Keratinocyte (primary cell): ENCODE results near the gene NIN. TPM values are rescaled to one million over a fixed set of nuclear protein-coding genes. Genes with fewer than 3 reads are reported as not detected.
A peak's percentile ranks its signal among the peaks of the same experiment; 100 is the strongest.

Source experiments
- DNase-seq: peaks from one replicate; pipeline ENCODE4 v3.0.0-alpha.2; 2011; ENCODE audit warnings: low read depth, missing footprints, low spot score
- FAIRE-seq: peaks from 2 replicates; lab custom pipeline; 2011; peaks lifted over from hg19 to GRCh38; lab: Jason Lieb, UNC
- H2AFZ ChIP-seq: 2 replicates; pipeline ENCODE4 v1.6.0; 2012; ENCODE audit warnings: low read length, control low read depth, inconsistent platforms; ENCODE audit not compliant: control insufficient read depth
- H3K27ac ChIP-seq: 2 replicates; pipeline ENCODE4 v1.5.1; 2011; ENCODE audit warnings: low read length; ENCODE audit not compliant: control insufficient read depth, insufficient read depth
- H3K27me3 ChIP-seq: 3 replicates; pipeline ENCODE4 v1.6.0; 2011; ENCODE audit warnings: low read length; ENCODE audit not compliant: control insufficient read depth, insufficient read depth; ENCODE audit errors: extremely low read depth
- H3K36me3 ChIP-seq, 2 experiments: 2 replicates in 1 of 2; 3 replicates in 1 of 2; pipeline ENCODE4 v1.5.1; 2011; ENCODE audit warnings: low read length in 2 of 2, mild to moderate bottlenecking in 1 of 2; ENCODE audit not compliant: control insufficient read depth in 2 of 2, insufficient read depth in 2 of 2; ENCODE audit errors: extremely low read depth in 1 of 2
- H3K4me1 ChIP-seq: 3 replicates; pipeline ENCODE4 v1.5.1; 2011; ENCODE audit warnings: low read length; ENCODE audit not compliant: control insufficient read depth, insufficient read depth; ENCODE audit errors: extremely low read depth
- H3K4me2 ChIP-seq: 3 replicates; pipeline ENCODE4 v1.6.0; 2011; ENCODE audit warnings: low read depth, low read length; ENCODE audit not compliant: control insufficient read depth, insufficient read depth; ENCODE audit errors: extremely low read depth
- H3K4me3 ChIP-seq, 3 experiments: fragments of 200-600 bp in 1 of 3; sonication (generic) in 1 of 3; 2 replicates in 2 of 3; 3 replicates in 1 of 3; pipeline ENCODE4 v1.5.1; 2011 to 2016; ENCODE audit warnings: low read length in 3 of 3, mild to moderate bottlenecking in 3 of 3, control low read depth in 2 of 3, inconsistent platforms in 1 of 3, low read depth in 1 of 3, mixed read lengths in 1 of 3, mixed run types in 1 of 3, moderate library complexity in 1 of 3; ENCODE audit not compliant: control insufficient read depth in 2 of 3, insufficient read depth in 2 of 3; ENCODE audit errors: extremely low read depth in 1 of 3
- H3K79me2 ChIP-seq: 2 replicates; pipeline ENCODE4 v1.6.0; 2012; ENCODE audit warnings: low read length; ENCODE audit not compliant: control insufficient read depth, insufficient read depth
- H3K9ac ChIP-seq: 3 replicates; pipeline ENCODE4 v1.6.0; 2011; ENCODE audit warnings: low read length; ENCODE audit not compliant: control insufficient read depth, insufficient read depth; ENCODE audit errors: extremely low read depth
- H3K9me1 ChIP-seq: 3 replicates; pipeline ENCODE4 v1.6.0; 2011; ENCODE audit warnings: low read length; ENCODE audit not compliant: control insufficient read depth, insufficient read depth; ENCODE audit errors: extremely low read depth
- H3K9me3 ChIP-seq: 2 replicates; pipeline ENCODE4 v1.5.1; 2012; ENCODE audit warnings: low read depth, low read length; ENCODE audit not compliant: control insufficient read depth
- H4K20me1 ChIP-seq: 3 replicates; pipeline ENCODE4 v1.6.0; 2011; ENCODE audit warnings: low read length; ENCODE audit not compliant: control insufficient read depth, insufficient read depth; ENCODE audit errors: extremely low read depth
- EZH2 ChIP-seq: IDR thresholded peaks from one replicate; pipeline ENCODE4 v1.6.1; 2012; ENCODE audit warnings: inconsistent platforms, mild to moderate bottlenecking, low read length, moderate library complexity
- dilution Hi-C: fragments of 300-500 bp; cut with MboI; formaldehyde crosslinking; loops from one replicate; pipeline ENCODE4 v1.7.0; 2020; ENCODE audit warnings: low sequenced_read_pairs; ENCODE audit not compliant: extremely low pct_ligation_motif_present
- polyA plus RNA-seq, 5 experiments: library from polyadenylated mRNA; depleted of rRNA in 3 of 5; stranded (reverse) in 3 of 5; stranded (forward) in 1 of 5; unstranded in 1 of 5; fragments of >200 nt; gene quantifications; 1 replicate in 1 of 5; 2 replicates in 3 of 5; 3 replicates in 1 of 5; pipeline versions ENCODE4 v1.2.1 to v1.2.3, GENCODE V29; 2011 to 2012; ENCODE audit warnings: missing spikeins in 2 of 5, low read depth in 1 of 5, low replicate concordance in 1 of 5
- TF ChIP-seq, protein P1 (sequence below), 3 experiments: IDR thresholded peaks in 1 of 3; conservative IDR thresholded peaks in 1 of 3; optimal IDR thresholded peaks in 1 of 3; 2 replicates in 2 of 3; 3 replicates in 1 of 3; pipeline versions ENCODE3 to v1.5.1; 2011; ENCODE audit warnings: low read length in 3 of 3, mild to moderate bottlenecking in 3 of 3, moderate library complexity in 2 of 3, control low read depth in 1 of 3, inconsistent platforms in 1 of 3; ENCODE audit not compliant: insufficient read depth in 2 of 3; ENCODE audit errors: extremely low read depth in 1 of 3

The NIN gene
- polyA plus RNA-seq, 1 donor (not counting 4 experiments of a cell fraction or from before 2014, with no cell fraction given): 15.2 TPM

DNA sequence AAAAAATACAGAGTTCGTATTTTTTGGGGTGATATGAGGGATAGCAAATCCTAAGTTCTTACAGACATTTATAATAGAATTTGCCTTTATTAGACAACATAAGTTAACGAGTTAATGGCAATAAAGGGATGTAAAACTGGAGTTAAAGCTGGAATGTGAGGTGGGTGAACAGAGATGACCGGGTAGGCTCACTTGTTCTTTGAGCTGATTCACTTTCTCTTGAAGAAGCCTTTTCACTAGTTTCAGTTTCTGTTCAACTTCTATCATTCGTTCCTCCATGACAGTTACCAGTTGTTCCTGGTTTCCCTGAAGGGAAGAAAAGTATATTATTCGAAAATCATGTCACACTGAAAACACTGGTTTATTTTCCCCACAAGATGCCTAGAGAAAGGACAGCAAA is 105.2 kb downstream of the NIN start:
- no peak for FAIRE-seq
- peak overlapping the region; percentile 39 for H3K27ac ChIP-seq

DNA sequence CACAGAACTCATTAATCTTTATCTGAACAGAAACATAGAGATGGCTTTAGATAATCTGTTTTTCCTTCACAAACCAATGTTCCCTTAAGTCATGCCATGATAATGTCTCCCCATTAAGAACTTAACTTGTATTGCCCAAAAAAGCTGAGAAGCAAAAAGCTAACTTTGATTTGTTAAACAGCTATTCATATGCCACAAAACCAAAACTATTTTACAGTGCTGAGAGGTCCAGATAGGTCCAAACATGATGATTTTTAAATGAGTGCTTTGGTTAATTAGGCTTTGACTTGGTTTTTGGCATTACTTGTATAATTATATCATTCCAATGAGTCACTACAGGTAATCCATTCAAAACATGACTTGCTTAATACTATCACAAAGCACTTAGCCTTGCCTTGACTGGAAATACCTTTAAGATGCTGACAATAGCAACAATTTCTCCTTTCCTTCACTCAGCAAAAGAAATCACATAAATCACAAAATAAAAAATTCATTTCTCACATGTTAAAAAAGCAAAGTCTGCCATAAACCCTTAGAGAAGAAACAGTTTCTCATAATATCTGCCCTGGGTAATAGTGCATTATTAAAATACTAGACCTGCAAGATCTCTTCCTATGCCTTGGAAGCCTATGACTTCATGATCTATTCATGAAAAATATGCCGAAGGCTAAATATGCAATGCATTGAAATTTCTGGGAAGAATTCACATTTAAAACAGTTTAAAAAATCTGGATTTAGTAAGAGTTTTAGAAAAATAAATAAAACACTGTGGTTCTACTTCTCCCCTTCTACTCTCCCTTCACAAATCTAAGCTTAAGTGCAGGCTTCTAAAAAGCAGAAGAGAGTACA is 110.8 kb downstream of the NIN start:
- H3K9me3 ChIP-seq: no peaks in the 10 kb centered on the region
- H3K79me2 ChIP-seq: no peaks in the 10 kb centered on the region
- no peak overlapping the region for H3K4me3 ChIP-seq
- FAIRE-seq (peak; percentile 72), DNase-seq (no peak)
- dilution Hi-C loops: no loop called here
- H3K4me2 ChIP-seq: peak overlapping the region; percentile 28
- peaks cover 4% of the 10 kb centered on the region in 2 experiments for H3K36me3 ChIP-seq
- peak overlapping the region; percentile 56 for H3K27ac ChIP-seq
- H4K20me1 ChIP-seq: no peaks in the 10 kb centered on the region
- H3K4me1 ChIP-seq: peaks cover 10% of the 10 kb centered on the region
- TF ChIP-seq, protein P1, sequence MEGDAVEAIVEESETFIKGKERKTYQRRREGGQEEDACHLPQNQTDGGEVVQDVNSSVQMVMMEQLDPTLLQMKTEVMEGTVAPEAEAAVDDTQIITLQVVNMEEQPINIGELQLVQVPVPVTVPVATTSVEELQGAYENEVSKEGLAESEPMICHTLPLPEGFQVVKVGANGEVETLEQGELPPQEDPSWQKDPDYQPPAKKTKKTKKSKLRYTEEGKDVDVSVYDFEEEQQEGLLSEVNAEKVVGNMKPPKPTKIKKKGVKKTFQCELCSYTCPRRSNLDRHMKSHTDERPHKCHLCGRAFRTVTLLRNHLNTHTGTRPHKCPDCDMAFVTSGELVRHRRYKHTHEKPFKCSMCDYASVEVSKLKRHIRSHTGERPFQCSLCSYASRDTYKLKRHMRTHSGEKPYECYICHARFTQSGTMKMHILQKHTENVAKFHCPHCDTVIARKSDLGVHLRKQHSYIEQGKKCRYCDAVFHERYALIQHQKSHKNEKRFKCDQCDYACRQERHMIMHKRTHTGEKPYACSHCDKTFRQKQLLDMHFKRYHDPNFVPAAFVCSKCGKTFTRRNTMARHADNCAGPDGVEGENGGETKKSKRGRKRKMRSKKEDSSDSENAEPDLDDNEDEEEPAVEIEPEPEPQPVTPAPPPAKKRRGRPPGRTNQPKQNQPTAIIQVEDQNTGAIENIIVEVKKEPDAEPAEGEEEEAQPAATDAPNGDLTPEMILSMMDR (optimal IDR thresholded peaks at IDR 0.05 in 1 of 3, IDR thresholded peaks at IDR 0.05 in 1 of 3, conservative IDR thresholded peaks at IDR 0.05 in 1 of 3; ENCODE audit: extremely low read depth in 1 of 3, insufficient read depth in 2 of 3, low read length in 3 of 3): no peak
- no peak for TF ChIP-seq EZH2
- H3K27me3 ChIP-seq: no peaks in the 10 kb centered on the region
- no peak overlapping the region for H2AFZ ChIP-seq
- H3K9ac ChIP-seq: no peak overlapping the region
- H3K9me1 ChIP-seq: no peaks in the 10 kb centered on the region

More for the DNA sequence above, 105.2 kb downstream of the NIN start:
- peaks cover 15% of the 10 kb centered on the region for H3K4me1 ChIP-seq
- dilution Hi-C loops: no loop called here
- no peaks in the 10 kb centered on the region for H3K9me3 ChIP-seq
- no peaks in the 10 kb centered on the region for H3K9me1 ChIP-seq
- DNase-seq: no peak
- H4K20me1 ChIP-seq: no peaks in the 10 kb centered on the region
- no peaks in the 10 kb centered on the region for H3K27me3 ChIP-seq
- no peaks in the 10 kb centered on the region for H3K79me2 ChIP-seq
- TF ChIP-seq EZH2: no peak
- TF ChIP-seq, protein P1 (optimal IDR thresholded peaks at IDR 0.05 in 1 of 3, IDR thresholded peaks at IDR 0.05 in 1 of 3, conservative IDR thresholded peaks at IDR 0.05 in 1 of 3; ENCODE audit: extremely low read depth in 1 of 3, insufficient read depth in 2 of 3, low read length in 3 of 3): no peak
- H3K36me3 ChIP-seq: peaks cover 4 to 23% of the 10 kb centered on the region in 2 experiments
- no peak overlapping the region for H2AFZ ChIP-seq
- no peak overlapping the region for H3K4me3 ChIP-seq
- no peak overlapping the region for H3K9ac ChIP-seq
- no peak overlapping the region for H3K4me2 ChIP-seq
